Breast epithelium (tissue), 4 donors: ENCODE results near the gene EFCAB5. TPM values are rescaled to one million over a fixed set of nuclear protein-coding genes. Genes with fewer than 3 reads are reported as not detected.

ENCODE experiments used
- DNase-seq, 2 donors: peaks; one replicate each; pipeline ENCODE4 v3.0.0-alpha.2; 2019; ENCODE audit warnings: low spot score in 2 of 2
- H3K27ac ChIP-seq, 2 donors: fragments of 200-600 bp; sonication (generic) in 1 of 2; one replicate each; pipeline ENCODE4 v1.5.1; 2016 to 2019; ENCODE audit warnings: mild to moderate bottlenecking in 1 of 2
- H3K27me3 ChIP-seq, 2 donors: fragments of 200-600 bp; sonication (generic) in 1 of 2; one replicate each; pipeline versions ENCODE4 v1.5.1 to v1.6.0; 2017 to 2019; ENCODE audit warnings: control low read depth in 1 of 2, mild to moderate bottlenecking in 1 of 2
- H3K36me3 ChIP-seq: fragments of 200-600 bp; one replicate; pipeline ENCODE4 v1.5.1; 2019
- H3K4me1 ChIP-seq, 2 donors: fragments of 200-600 bp; sonication (generic); one replicate each; pipeline ENCODE4 v1.5.1; 2016 to 2019; ENCODE audit warnings: control low read depth in 1 of 2
- H3K4me3 ChIP-seq, 3 donors: fragments of 200-600 bp; sonication (generic); 1 replicate in 2 of 3; 2 replicates in 1 of 3; pipeline ENCODE4 v1.5.1; 2016 to 2019; ENCODE audit warnings: mild to moderate bottlenecking in 3 of 3, moderate library complexity in 2 of 3
- H3K9me3 ChIP-seq, 2 donors: fragments of 200-600 bp; sonication (generic) in 1 of 2; one replicate each; pipeline ENCODE4 v1.5.1; 2016 to 2019; ENCODE audit warnings: control low read depth in 1 of 2
- CTCF ChIP-seq, 3 donors: fragments of 450-650 bp; IDR thresholded peaks; one replicate each; pipeline ENCODE4 v1.5.1; 2016 to 2017; ENCODE audit warnings: antibody characterized with exemption in 3 of 3, mild to moderate bottlenecking in 3 of 3, moderate library complexity in 3 of 3
- POLR2A ChIP-seq: fragments of 450-650 bp; IDR thresholded peaks from one replicate; pipeline ENCODE4 v1.6.1; 2016; ENCODE audit warnings: antibody characterized with exemption, mild to moderate bottlenecking, moderate library complexity
- POLR2AphosphoS5 ChIP-seq, 3 donors: sonication (generic); formaldehyde crosslinking; IDR thresholded peaks; one replicate each; pipeline ENCODE4 v1.6.1; 2017; ENCODE audit warnings: antibody characterized with exemption in 3 of 3
- intact Hi-C: fragments of 100-400 bp; cut with DNase I; formaldehyde crosslinking; loops from one replicate; pipeline ENCODE4 v1.15.1; 2023; ENCODE audit warnings: low total_unique reads
- total RNA-seq, 3 donors: library from RNA; depleted of rRNA; stranded (reverse); fragments of >200 nt; gene quantifications; one replicate each; pipeline ENCODE4 v1.1.0, GENCODE V29; 2016

The EFCAB5 gene
- total RNA-seq, 3 donors from 2014 or later = 0.29 to 0.80 TPM; not detected in 1

GRCh38 chr17:29968271-29968670, 26.8 kb downstream of the EFCAB5 start:
- intact Hi-C loops = no loop called here
- no peak for DNase-seq
- no peak overlapping the region for H3K27ac ChIP-seq
- H3K4me1 ChIP-seq = no peaks in the 10 kb centered on the region
- H3K9me3 ChIP-seq = no peaks in the 10 kb centered on the region
- no peaks in the 10 kb centered on the region for H3K36me3 ChIP-seq
- no peaks in the 10 kb centered on the region for H3K27me3 ChIP-seq
- no peak overlapping the region for H3K4me3 ChIP-seq
- TF ChIP-seq POLR2A (no peak), CTCF (IDR thresholded peaks at IDR 0.05) (no peak), POLR2AphosphoS5 (IDR thresholded peaks at IDR 0.05) (no peak)

- H3K4me3 ChIP-seq = no peak overlapping the region
- no peak for DNase-seq
Observed at GRCh38 chr17:29972277-29972676, 30.8 kb downstream of the EFCAB5 start.

GRCh38 chr17:29973005-29973404, 31.6 kb downstream of the EFCAB5 start:
- no peak for TF ChIP-seq POLR2AphosphoS5 (IDR thresholded peaks at IDR 0.05)
- no peak for TF ChIP-seq POLR2A
- no peak for TF ChIP-seq CTCF (IDR thresholded peaks at IDR 0.05)
- no peaks in the 10 kb centered on the region for H3K9me3 ChIP-seq
- no peaks in the 10 kb centered on the region for H3K4me1 ChIP-seq
- H3K4me3 ChIP-seq = no peak overlapping the region
- intact Hi-C loops = no loop called here
- H3K27ac ChIP-seq = no peak overlapping the region
- no peak for DNase-seq
- no peaks in the 10 kb centered on the region for H3K36me3 ChIP-seq
- H3K27me3 ChIP-seq = no peaks in the 10 kb centered on the region

More at GRCh38 chr17:29972277-29972676, 30.8 kb downstream of the EFCAB5 start:
- no peaks in the 10 kb centered on the region for H3K27me3 ChIP-seq
- TF ChIP-seq CTCF (IDR thresholded peaks at IDR 0.05) = no peak
- no peak for TF ChIP-seq POLR2A
- TF ChIP-seq POLR2AphosphoS5 (IDR thresholded peaks at IDR 0.05) = no peak
- H3K4me1 ChIP-seq = no peaks in the 10 kb centered on the region
- intact Hi-C loops = no loop called here
- no peak overlapping the region for H3K27ac ChIP-seq
- H3K9me3 ChIP-seq = no peaks in the 10 kb centered on the region
- H3K36me3 ChIP-seq = no peaks in the 10 kb centered on the region

DNA sequence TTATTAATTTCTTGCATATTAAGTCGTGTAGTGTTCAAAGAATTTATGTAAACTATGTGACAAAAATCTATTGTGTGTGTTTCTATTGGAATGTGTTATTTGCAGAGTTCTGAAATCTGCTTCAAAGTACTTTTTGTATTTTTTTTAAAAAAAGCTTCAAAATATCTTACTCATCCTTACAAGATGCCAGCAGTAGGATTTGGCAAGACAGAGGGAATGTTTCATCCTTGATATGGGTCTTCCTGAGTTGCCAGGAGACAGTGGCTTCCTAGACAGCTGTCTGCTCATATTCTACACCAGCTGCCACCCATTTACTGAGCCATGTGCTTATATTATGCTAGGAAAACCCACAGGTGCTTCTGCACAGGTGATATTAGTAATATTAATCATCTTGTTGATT, 36.4 kb downstream of the EFCAB5 start:
- intact Hi-C loops = no loop called here
- TF ChIP-seq POLR2AphosphoS5 (IDR thresholded peaks at IDR 0.05) (no peak), POLR2A (no peak), CTCF (IDR thresholded peaks at IDR 0.05) (no peak)
- Histone ChIP-seq H3K36me3 (no peaks in the 10 kb centered on the region), H3K27ac (no peak overlapping the region), H3K9me3 (no peaks in the 10 kb centered on the region), H3K27me3 (no peaks in the 10 kb centered on the region), H3K4me3 (no peak overlapping the region), H3K4me1 (no peaks in the 10 kb centered on the region)
- no peak for DNase-seq

- intact Hi-C loops = no loop called here
- no peaks in the 10 kb centered on the region for H3K36me3 ChIP-seq
- H3K4me3 ChIP-seq = no peak overlapping the region
- no peak for DNase-seq
- H3K27ac ChIP-seq = no peak overlapping the region
- TF ChIP-seq CTCF (IDR thresholded peaks at IDR 0.05) = no peak
- TF ChIP-seq POLR2A = no peak
- TF ChIP-seq POLR2AphosphoS5 (IDR thresholded peaks at IDR 0.05) = no peak
- no peaks in the 10 kb centered on the region for H3K4me1 ChIP-seq
- no peaks in the 10 kb centered on the region for H3K27me3 ChIP-seq
- no peaks in the 10 kb centered on the region for H3K9me3 ChIP-seq
Observed at GRCh38 chr17:29980261-29980660, 38.8 kb downstream of the EFCAB5 start.
